HG02623 (cell line): ENCODE measurements around the gene MTFR2.

Experiments used
- ATAC-seq: cut with Tn5 transposase; IDR thresholded peaks from one replicate; pipeline ENCODE4 v1.9.1; 2021; ENCODE audit warnings: moderate library complexity; ENCODE audit not compliant: unreplicated experiment

The MTFR2 gene

GRCh38 chr6:136189104-136189503 lies 61.0 kb downstream of the MTFR2 start:
- no peak for ATAC-seq

- ATAC-seq: no peak
These were observed 61.6 kb downstream of the MTFR2 start for GRCh38 chr6:136188486-136188885.

- no peak for ATAC-seq
These were observed 63.7 kb downstream of the MTFR2 start for GRCh38 chr6:136186363-136186762.

GRCh38 chr6:136184738-136185137 lies 65.4 kb downstream of the MTFR2 start:
- ATAC-seq: no peak

- ATAC-seq: no peak
These were observed 68.2 kb downstream of the MTFR2 start for GRCh38 chr6:136181861-136182260.

- no peak for ATAC-seq
These were observed 68.6 kb downstream of the MTFR2 start for GRCh38 chr6:136181512-136181833.
